GM12801 (cell line): ENCODE data around the gene DUXA.

ENCODE experiments used
- CTCF ChIP-seq: IDR thresholded peaks from one replicate; pipeline ENCODE4 v1.5.1; 2011; ENCODE audit warnings: control low read depth; ENCODE audit not compliant: insufficient read length; ENCODE audit errors: extremely low read depth

DUXA gene

DNA sequence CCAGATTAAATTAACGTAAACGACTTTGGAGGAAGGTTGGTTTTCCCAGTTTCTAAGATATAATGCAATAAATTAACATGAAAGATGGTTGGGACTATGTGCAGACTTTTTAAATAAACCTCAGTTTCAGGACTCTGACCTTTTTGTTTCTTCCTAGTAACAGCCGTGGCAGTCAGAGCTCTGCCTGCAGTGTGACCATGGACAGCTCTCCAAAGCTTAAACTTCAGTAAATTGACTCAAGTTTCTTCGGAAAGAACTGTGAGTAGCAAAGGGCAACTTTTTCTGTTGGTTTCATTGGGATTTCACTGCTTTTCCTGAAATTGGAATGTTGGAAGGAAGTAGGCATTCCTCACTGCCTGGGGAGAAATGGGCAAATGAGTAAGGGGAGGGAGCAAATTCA is 43.4 kb downstream of the DUXA start:
- no peak for TF ChIP-seq CTCF

GRCh38 chr19:57118848-57119247 is 48.4 kb downstream of the DUXA start:
- no peak for TF ChIP-seq CTCF

GRCh38 chr19:57111329-57111644 is 56.0 kb downstream of the DUXA start:
- no peak for TF ChIP-seq CTCF

GRCh38 chr19:57110592-57111328 is 56.5 kb downstream of the DUXA start:
- TF ChIP-seq CTCF = no peak

GRCh38 chr19:57106722-57107235 is 60.5 kb downstream of the DUXA start:
- no peak for TF ChIP-seq CTCF

DNA sequence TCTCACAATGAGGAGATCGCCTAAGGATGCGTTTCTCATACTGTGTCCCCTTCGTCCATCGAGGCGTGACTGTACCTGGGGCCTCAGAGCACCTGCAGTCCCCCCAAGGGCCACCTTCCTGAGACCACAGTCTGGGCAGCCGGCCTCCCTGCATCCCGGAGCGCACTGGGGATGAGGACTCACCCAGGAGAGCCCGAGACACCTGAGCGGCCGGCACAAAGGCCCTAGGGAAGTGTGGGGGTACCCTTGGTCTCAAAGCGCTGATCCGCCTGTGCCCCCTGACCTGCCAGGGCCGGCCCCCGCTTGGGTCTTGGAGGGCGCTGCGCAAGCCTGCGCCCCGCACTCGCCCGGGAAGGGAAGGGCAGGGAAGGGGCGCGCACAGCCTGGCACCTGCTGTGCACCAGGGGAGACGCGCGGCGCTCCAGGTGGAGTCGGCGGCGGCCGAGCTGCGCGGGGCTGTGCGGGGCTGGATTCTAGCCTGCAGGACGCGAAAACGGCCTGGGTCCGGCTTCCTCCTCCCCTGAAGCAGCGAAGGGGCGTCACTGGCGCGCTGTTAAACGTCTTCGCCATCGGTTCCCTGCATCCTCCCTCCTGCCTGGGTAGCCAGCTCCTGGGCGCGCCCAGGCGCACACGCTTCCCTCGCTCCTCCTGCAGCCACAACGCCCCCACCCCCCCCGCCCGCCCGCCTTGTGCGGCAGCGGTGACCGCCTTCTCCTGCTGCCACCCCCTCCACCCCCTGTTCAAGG is 61.1 kb downstream of the DUXA start:
- no peak for TF ChIP-seq CTCF
